Activated naive CD8-positive, alpha-beta T cell (primary cell): Measurements from ENCODE around the gene FAM3A.

ENCODE experiments used
- H3K27ac Mint-ChIP-seq: one replicate; pipeline ENCODE4 v1.8.0; 2021; ENCODE audit warnings: mixed read lengths
- H3K27me3 Mint-ChIP-seq: one replicate; pipeline ENCODE4 v1.8.0; 2021; ENCODE audit warnings: mixed read lengths
- H3K36me3 Mint-ChIP-seq: one replicate; pipeline ENCODE4 v1.8.0; 2021; ENCODE audit warnings: mixed read lengths
- H3K4me1 Mint-ChIP-seq: one replicate; pipeline ENCODE4 v1.8.0; 2021; ENCODE audit warnings: low read depth, mixed read lengths
- H3K4me3 Mint-ChIP-seq: one replicate; pipeline ENCODE4 v1.8.0; 2021; ENCODE audit warnings: mild to moderate bottlenecking, mixed read lengths
- H3K9me3 Mint-ChIP-seq: one replicate; pipeline ENCODE4 v1.8.0; 2021; ENCODE audit warnings: low read depth, mixed read lengths

FAM3A gene

DNA sequence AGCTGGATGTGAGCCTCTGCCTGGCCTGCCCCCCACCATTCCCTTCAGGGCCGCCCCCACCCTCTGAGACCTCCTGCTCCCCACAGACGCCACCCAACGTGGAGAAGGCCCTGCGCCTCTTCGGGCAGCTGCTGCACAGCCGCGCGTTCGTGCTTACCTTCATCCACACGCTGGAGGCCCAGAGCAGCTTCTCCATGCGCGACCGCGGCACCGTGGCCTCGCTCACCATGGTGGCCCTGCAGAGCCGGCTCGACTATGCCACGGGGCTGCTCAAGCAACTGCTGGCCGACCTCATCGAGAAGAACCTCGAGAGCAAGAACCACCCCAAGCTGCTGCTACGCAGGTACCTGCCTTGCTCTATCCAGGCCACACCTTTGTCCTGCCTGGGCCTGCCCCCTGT, 47.8 kb downstream of the FAM3A start:
- Mint-ChIP-seq H3K9me3 (no peaks in the 10 kb centered on the region), H3K36me3 (no peaks in the 10 kb centered on the region), H3K27me3 (no peaks in the 10 kb centered on the region), H3K4me3 (no peak overlapping the region), H3K4me1 (no peaks in the 10 kb centered on the region), H3K27ac (no peak overlapping the region)

DNA sequence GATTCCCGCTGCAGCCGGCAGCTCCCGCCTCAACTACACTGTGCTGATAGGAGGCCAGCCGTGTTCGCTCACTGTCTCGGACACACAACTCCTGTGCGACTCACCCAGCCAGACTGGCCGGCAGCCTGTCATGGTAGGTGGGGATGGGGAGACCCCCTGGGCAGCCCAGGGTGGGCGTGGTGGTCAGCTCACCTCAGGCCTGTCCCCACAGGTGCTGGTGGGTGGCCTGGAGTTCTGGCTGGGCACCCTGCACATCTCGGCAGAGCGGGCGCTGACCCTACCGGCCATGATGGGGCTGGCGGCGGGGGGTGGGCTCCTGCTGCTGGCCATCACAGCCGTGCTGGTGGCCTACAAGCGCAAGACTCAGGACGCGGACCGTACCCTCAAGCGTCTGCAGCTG, 48.5 kb downstream of the FAM3A start:
- Mint-ChIP-seq H3K36me3 (no peaks in the 10 kb centered on the region), H3K4me3 (no peak overlapping the region), H3K27ac (no peak overlapping the region), H3K4me1 (no peaks in the 10 kb centered on the region), H3K9me3 (no peaks in the 10 kb centered on the region), H3K27me3 (no peaks in the 10 kb centered on the region)

DNA sequence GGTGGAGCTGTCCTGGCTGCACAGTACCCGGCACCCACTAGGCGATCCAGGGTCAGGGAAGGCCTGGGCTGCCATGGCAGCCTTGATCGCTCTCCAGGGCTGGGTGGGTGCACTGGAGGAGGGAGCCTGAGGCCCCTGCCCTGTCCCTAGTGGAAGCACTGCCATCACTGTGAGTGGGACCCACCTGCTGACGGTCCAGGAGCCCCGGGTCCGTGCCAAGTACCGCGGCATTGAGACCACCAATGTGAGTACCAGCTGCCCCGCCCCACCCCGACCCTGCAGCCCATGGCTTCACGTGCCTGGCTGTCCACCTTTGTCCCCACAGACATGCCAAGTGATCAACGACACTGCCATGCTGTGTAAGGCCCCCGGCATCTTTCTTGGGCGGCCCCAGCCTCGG, 49.1 kb downstream of the FAM3A start:
- H3K4me3 Mint-ChIP-seq, result no peak overlapping the region
- H3K27me3 Mint-ChIP-seq, result no peaks in the 10 kb centered on the region
- no peaks in the 10 kb centered on the region for H3K4me1 Mint-ChIP-seq
- H3K27ac Mint-ChIP-seq, result no peak overlapping the region
- H3K9me3 Mint-ChIP-seq, result no peaks in the 10 kb centered on the region
- H3K36me3 Mint-ChIP-seq, result no peaks in the 10 kb centered on the region

DNA sequence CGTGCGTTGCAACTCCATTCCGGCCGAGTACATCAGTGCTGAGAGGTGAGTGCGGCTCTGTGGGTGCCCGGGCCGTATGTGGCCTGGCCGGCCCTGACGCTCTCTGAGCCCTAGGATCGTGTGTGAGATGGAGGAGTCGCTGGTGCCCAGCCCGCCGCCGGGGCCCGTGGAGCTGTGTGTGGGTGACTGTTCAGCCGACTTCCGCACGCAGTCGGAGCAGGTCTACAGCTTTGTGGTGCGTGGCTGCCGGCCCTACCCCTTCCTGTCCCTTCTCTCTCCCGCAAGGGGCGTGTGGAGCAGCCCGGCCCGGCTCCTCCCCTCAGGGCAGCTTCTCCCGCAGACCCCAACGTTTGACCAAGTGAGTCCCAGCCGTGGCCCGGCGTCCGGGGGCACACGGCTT, 50.0 kb downstream of the FAM3A start:
- no peaks in the 10 kb centered on the region for H3K27me3 Mint-ChIP-seq
- no peaks in the 10 kb centered on the region for H3K36me3 Mint-ChIP-seq
- no peak overlapping the region for H3K27ac Mint-ChIP-seq
- no peak overlapping the region for H3K4me3 Mint-ChIP-seq
- no peaks in the 10 kb centered on the region for H3K9me3 Mint-ChIP-seq
- peaks cover 2% of the 10 kb centered on the region for H3K4me1 Mint-ChIP-seq

DNA sequence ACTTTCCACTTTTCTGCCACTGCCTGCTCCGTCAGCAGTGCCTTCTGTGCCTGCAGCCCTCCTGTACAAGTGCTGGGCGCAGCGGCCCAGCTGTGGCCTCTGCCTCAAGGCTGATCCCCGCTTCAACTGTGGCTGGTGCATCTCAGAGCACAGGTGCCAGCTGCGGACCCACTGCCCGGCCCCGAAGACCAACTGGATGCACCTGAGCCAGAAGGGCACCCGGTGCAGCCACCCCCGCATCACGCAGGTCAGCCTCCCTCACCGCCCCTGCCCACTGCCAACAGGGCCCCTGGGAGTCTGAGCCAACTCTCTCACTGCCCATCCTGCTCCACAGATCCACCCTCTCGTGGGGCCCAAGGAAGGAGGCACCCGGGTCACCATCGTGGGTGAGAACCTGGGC, 50.4 kb downstream of the FAM3A start:
- Mint-ChIP-seq H3K9me3 (no peaks in the 10 kb centered on the region), H3K27me3 (no peaks in the 10 kb centered on the region), H3K36me3 (no peaks in the 10 kb centered on the region), H3K4me1 (peaks cover 2% of the 10 kb centered on the region), H3K27ac (no peak overlapping the region), H3K4me3 (no peak overlapping the region)

DNA sequence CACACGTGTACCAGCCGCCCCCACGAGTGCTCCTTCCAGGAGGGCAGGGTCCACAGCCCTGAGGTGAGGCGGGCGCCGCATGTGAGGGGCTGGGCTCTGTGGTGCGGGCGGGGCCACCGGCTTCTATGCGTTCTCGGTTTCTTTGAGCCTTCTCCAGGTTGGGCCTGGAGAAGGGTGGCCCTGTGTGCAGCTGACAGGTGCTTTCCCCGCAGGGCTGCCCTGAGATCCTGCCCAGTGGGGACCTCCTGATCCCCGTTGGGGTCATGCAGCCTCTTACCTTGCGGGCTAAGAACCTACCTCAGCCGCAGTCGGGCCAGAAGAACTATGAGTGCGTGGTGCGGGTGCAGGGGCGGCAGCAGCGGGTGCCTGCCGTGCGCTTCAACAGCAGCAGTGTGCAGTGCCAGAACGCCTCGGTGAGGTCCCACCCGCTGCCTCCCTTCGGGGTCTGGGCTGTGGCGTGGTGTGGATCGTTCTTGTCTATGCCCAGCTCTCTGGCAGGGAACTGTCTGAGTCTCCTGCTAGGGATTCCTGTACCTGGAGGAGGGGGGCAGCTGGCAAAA, 51.1 kb downstream of the FAM3A start:
- Mint-ChIP-seq H3K9me3 (no peaks in the 10 kb centered on the region), H3K4me1 (peaks cover 2% of the 10 kb centered on the region), H3K27me3 (no peaks in the 10 kb centered on the region), H3K36me3 (no peaks in the 10 kb centered on the region), H3K4me3 (no peak overlapping the region), H3K27ac (no peak overlapping the region)

DNA sequence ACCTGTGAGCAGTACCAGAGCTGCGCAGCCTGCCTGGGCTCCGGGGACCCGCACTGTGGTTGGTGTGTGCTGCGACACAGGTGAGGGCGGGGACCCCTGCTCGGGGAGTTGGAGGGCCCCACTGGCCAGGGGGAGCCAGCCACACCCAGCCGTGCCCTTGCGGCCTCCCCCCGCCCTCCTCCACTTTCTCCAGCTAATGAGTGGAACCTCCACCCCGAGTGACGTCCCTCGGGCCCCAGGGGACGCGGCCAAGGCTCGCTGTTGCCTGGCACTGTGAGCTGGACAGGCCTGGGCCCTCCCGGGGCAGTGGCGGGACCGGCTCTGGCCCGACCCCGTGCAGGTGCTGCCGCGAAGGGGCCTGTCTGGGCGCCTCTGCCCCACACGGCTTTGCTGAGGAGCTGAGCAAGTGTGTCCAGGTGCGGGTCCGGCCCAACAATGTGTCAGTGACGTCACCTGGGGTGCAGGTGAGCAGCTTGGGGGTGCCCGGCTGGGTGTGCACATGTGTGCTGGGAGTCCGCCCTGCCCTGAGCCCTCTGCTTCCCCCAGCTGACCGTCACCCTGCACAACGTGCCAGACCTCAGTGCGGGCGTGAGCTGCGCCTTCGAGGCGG, 52.3 kb downstream of the FAM3A start:
- Mint-ChIP-seq H3K27me3 (no peaks in the 10 kb centered on the region), H3K4me1 (peaks cover 4% of the 10 kb centered on the region), H3K4me3 (no peak overlapping the region), H3K36me3 (no peaks in the 10 kb centered on the region), H3K9me3 (no peaks in the 10 kb centered on the region), H3K27ac (no peak overlapping the region)

DNA sequence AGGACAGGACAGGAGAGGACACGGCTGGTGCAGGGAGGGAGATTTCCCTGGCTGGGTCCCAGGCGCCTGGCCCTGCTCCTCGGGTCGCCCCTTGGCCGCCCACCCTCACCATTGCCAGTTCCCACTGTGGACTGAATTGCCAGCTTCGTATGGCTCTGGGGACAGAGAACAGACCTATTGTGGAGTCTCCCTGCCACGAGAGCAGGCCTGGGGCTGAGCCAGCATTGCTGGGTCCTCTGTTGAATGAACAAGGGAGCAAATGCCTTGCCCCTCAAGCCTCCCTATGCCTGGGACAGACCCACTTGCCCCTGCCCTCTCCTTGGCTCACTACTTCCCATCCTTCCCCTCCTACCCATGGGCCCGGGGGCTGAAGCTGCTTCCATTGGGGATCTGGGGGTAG, 53.6 kb downstream of the FAM3A start:
- Mint-ChIP-seq H3K27ac (no peak overlapping the region), H3K27me3 (no peaks in the 10 kb centered on the region), H3K9me3 (no peaks in the 10 kb centered on the region), H3K36me3 (no peaks in the 10 kb centered on the region), H3K4me1 (peaks cover 6% of the 10 kb centered on the region), H3K4me3 (no peak overlapping the region)

DNA sequence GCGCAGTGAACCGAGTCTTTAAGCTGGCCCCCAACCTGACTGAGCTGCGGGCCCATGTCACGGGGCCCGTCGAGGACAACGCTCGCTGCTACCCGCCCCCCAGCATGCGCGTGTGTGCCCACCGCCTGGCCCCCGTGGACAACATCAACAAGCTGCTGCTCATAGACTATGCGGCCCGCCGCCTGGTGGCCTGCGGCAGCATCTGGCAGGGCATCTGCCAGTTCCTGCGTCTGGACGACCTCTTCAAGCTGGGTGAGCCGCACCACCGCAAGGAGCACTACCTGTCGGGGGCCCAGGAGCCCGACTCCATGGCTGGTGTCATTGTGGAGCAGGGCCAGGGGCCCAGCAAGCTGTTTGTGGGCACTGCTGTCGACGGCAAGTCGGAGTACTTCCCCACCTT, 55.7 kb downstream of the FAM3A start:
- peak overlapping the region; percentile 46 for H3K4me3 Mint-ChIP-seq
- no peaks in the 10 kb centered on the region for H3K27me3 Mint-ChIP-seq
- H3K4me1 Mint-ChIP-seq, result peaks cover 8% of the 10 kb centered on the region
- no peak overlapping the region for H3K27ac Mint-ChIP-seq
- H3K9me3 Mint-ChIP-seq, result no peaks in the 10 kb centered on the region
- H3K36me3 Mint-ChIP-seq, result no peaks in the 10 kb centered on the region

DNA sequence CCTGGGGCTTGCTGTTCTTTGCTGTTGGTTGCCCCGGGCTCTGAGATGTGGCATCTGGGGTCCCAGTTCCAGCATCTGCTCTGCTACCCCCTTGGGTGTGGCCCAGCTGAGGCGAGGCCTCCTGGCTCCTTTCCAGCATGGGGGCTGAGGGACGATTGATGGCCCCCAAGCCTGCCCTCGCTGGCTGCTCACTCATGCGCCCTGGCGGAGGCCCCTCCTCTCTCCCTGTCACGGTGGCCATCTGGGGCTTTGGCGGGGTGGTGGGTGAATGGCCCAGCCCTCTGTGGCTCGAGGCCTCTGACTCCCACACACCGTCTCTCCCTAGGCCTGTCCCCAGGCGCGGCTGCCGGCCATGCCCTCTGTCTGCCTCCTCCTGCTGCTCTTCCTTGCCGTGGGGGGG, 56.2 kb downstream of the FAM3A start:
- Mint-ChIP-seq H3K27me3 (no peaks in the 10 kb centered on the region), H3K4me1 (peaks cover 8% of the 10 kb centered on the region), H3K27ac (no peak overlapping the region), H3K9me3 (no peaks in the 10 kb centered on the region), H3K4me3 (peak overlapping the region; percentile 46), H3K36me3 (no peaks in the 10 kb centered on the region)

DNA sequence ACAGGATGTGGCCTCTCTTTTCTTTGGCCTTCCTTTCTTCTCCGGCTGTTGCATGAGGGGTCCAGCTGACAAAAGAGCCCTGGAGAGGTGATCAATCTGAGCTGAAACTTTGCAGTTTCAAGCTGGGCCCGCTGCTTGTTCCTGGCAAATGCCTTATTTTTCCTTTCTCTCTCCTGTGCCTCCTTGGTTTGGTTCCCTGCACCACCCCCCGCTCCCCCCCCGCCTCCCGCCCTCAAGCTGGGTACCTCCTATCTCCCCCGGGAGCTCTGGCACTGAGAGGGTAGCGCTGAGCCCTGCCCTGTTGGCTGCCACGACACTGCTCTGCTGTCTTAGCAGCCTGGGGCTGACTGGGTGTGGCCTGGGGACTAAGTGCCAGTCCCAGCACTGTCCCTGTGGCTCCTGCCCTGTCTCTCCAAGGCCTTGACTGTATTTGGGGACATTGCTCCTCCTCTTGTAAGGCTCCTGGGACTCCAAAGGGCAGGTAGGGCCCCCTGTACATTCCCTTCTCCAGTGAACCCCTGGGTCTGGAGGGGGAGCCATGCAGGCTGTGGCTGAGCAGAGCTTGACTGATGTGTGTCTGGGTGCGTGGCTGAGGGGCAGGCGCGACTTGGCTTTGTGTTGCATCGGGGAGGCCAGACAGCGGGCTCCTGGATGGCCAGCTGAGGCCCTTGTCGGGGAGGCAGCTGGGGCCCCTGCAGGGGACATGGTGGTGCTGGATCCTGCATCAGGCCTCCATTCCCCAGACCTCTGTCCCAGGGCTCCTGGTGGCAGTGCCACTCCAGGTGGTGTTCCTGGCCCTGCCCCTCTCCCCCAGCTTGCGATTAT, 56.9 kb downstream of the FAM3A start:
- Mint-ChIP-seq H3K36me3 (no peaks in the 10 kb centered on the region), H3K4me1 (peaks cover 8% of the 10 kb centered on the region), H3K9me3 (no peaks in the 10 kb centered on the region), H3K27ac (peak overlapping the region; percentile 22), H3K27me3 (no peaks in the 10 kb centered on the region), H3K4me3 (peak overlapping the region; percentile 85)

DNA sequence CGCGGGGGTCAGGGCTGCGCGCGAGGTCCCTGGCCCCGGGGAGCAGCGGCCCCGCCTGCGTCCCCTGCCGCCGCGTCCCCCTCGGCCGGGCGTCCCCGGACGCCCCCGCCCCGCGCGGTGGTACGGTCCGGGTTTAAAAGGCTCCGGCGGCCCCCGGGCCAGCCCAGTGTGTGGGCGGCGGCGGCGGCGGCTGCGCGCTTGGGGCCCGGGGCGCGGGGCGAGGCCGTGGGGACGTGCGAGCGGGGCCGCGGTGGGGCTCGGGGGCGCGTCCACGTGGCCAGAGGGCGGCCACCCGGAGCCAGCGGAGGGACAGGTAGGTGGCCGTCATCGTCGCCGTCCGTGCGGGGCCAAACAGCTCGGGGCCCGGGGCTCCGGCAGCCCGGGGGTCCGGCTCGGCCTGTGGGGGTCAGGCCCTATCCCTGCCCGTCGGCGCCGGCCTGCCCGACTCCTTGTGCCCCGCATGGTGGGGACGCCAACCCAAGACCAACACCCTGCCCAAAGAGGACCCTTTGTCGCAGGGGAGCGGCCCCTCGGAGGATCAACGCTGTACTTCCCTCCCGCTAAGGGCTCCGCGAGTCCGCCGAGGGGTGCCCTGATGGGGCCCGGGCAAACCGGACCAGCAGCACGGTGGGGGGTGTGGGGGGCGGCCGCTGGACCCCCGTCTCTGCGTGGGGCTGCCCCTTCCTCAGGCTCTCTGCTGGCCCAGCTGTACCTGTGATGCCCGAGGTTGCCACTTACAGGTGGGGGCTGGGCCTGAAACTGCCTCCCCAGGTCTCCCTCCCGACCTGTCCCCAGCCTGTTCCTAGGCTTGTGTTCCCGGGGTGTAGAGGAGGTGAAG, 57.7 kb downstream of the FAM3A start, which contains the start of gene PLXNA3:
PLXNA3 (plus strand) TSS at position 166 of the 838 bp plus-strand sequence. CDS start 1,903 bp downstream, outside the sequence.
- peak within 1 kb of the TSS; percentile 97 for H3K4me3 Mint-ChIP-seq
- H3K4me1 Mint-ChIP-seq, result peaks cover 8% of the 10 kb centered on the region
- no peaks in the 10 kb centered on the region for H3K27me3 Mint-ChIP-seq
- peak within 1 kb of the TSS; percentile 94 for H3K27ac Mint-ChIP-seq
- H3K36me3 Mint-ChIP-seq, result no peaks in the 10 kb centered on the region
- H3K9me3 Mint-ChIP-seq, result no peaks in the 10 kb centered on the region

DNA sequence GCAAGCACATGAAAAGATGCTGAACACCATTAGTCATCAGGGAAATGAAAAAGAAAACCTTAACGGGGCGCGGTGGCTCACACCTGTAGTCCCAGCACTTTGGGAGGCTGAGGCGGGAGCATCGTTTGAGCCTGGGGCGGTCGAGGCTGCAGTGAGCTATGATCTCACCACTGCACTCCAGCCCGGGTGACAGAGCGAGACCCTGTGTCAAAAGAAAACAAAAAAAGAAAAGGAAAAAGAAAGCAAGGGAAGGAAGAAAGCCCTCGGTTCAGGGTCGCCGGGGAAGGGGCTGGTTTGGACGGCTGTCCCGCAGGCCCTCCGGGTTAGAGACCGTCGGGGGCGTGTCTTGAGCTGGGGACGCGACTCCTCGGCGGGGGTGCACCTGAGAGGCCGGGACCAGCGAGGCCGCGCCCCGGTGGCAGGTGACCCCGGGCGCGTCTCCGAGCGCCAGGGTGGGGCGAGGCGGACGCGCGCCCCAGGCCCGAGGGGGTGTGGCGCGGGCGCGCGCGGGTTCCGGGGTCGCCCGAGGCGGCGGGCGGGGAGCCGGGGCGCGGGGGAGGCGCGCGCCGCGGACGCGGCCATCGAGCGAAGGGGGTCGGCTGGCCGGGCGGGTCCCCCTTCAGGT, 58.4 kb downstream of the FAM3A start:
- H3K4me1 Mint-ChIP-seq, result peaks cover 8% of the 10 kb centered on the region
- no peaks in the 10 kb centered on the region for H3K27me3 Mint-ChIP-seq
- H3K9me3 Mint-ChIP-seq, result no peaks in the 10 kb centered on the region
- no peaks in the 10 kb centered on the region for H3K36me3 Mint-ChIP-seq
- peak overlapping the region; percentile 97 for H3K4me3 Mint-ChIP-seq
- peak overlapping the region; percentile 94 for H3K27ac Mint-ChIP-seq
